ENCODE results near the gene LRRC14B. TPM values are rescaled to one million over a fixed set of nuclear protein-coding genes. Genes with fewer than 3 reads are reported as not detected.

Gene LRRC14B
- total RNA-seq, 1 donor from 2014 or later: not detected

GRCh38 chr5:170971-171800 lies 20.1 kb upstream of the LRRC14B start:
- H3K36me3 ChIP-seq: no peaks in the 10 kb centered on the region
- no peak overlapping the region for H3K4me3 ChIP-seq
- no peak overlapping the region for H3K9ac ChIP-seq
- Mint-ChIP-seq H3K27ac (peak overlapping the region; percentile 76), H3K27me3 (ENCODE audit: insufficient read depth, low read depth) (peaks cover 9% of the 10 kb centered on the region), H3K36me3 (peaks cover 13% of the 10 kb centered on the region), H3K4me3 (peak overlapping the region; percentile 33), H3K9me3 (no peaks in the 10 kb centered on the region), H3K4me1 (peaks cover 33% of the 10 kb centered on the region)
- no peaks in the 10 kb centered on the region for H3K4me1 ChIP-seq
- no peak overlapping the region for H3K4me2 ChIP-seq
- no peak overlapping the region for H3K27ac ChIP-seq
- DNase-seq (ENCODE audit: low spot score): no peak
- no peaks in the 10 kb centered on the region for H4K20me1 ChIP-seq (ENCODE audit: low read depth)
- no peaks in the 10 kb centered on the region for H3K79me2 ChIP-seq (ENCODE audit: low read depth)
- TF ChIP-seq EZH2phosphoT487 (IDR thresholded peaks at IDR 0.05) (no peak), EZH2 (IDR thresholded peaks at IDR 0.05) (no peak), CTCF (IDR thresholded peaks at IDR 0.05) (no peak)
- H3K9me3 ChIP-seq (ENCODE audit: low read depth): no peaks in the 10 kb centered on the region
- no peaks in the 10 kb centered on the region for H3K27me3 ChIP-seq
- H3F3A ChIP-seq (ENCODE audit: low read depth): peaks cover 8% of the 10 kb centered on the region
- H2AFZ ChIP-seq (replicated peaks): no peak overlapping the region

- Mint-ChIP-seq H3K9me3 (no peaks in the 10 kb centered on the region), H3K4me1 (peaks cover 32% of the 10 kb centered on the region)
- DNase-seq (ENCODE audit: low spot score): no peak
These were observed 19.4 kb upstream of the LRRC14B start for GRCh38 chr5:171801-172331.

GRCh38 chr5:172421-172820 lies 18.9 kb upstream of the LRRC14B start:
- Histone ChIP-seq H3K4me3 (no peak overlapping the region), H4K20me1 (ENCODE audit: low read depth) (no peaks in the 10 kb centered on the region), H3F3A (ENCODE audit: low read depth) (no peaks in the 10 kb centered on the region), H3K36me3 (no peaks in the 10 kb centered on the region), H3K4me1 (no peaks in the 10 kb centered on the region), H3K27ac (no peak overlapping the region), H2AFZ (replicated peaks) (no peak overlapping the region), H3K27me3 (no peaks in the 10 kb centered on the region), H3K79me2 (ENCODE audit: low read depth) (no peaks in the 10 kb centered on the region), H3K9me3 (ENCODE audit: low read depth) (no peaks in the 10 kb centered on the region), H3K4me2 (no peak overlapping the region), H3K9ac (no peak overlapping the region)
- no peak overlapping the region for H3K27ac Mint-ChIP-seq
- no peaks in the 10 kb centered on the region for H3K9me3 Mint-ChIP-seq
- peaks cover 13% of the 10 kb centered on the region for H3K36me3 Mint-ChIP-seq
- no peak for DNase-seq (ENCODE audit: low spot score)
- no peak overlapping the region for H3K4me3 Mint-ChIP-seq
- peaks cover 4% of the 10 kb centered on the region for H3K27me3 Mint-ChIP-seq (ENCODE audit: insufficient read depth, low read depth)
- TF ChIP-seq CTCF (IDR thresholded peaks at IDR 0.05): no peak
- TF ChIP-seq EZH2 (IDR thresholded peaks at IDR 0.05): no peak
- no peak for TF ChIP-seq EZH2phosphoT487 (IDR thresholded peaks at IDR 0.05)
- peaks cover 31% of the 10 kb centered on the region for H3K4me1 Mint-ChIP-seq

More at GRCh38 chr5:171801-172331, 19.4 kb upstream of the LRRC14B start:
- H3K36me3 Mint-ChIP-seq: peaks cover 13% of the 10 kb centered on the region
- H3K27ac ChIP-seq: no peak overlapping the region
- no peak overlapping the region for H3K4me2 ChIP-seq
- TF ChIP-seq CTCF (IDR thresholded peaks at IDR 0.05) (no peak), EZH2 (IDR thresholded peaks at IDR 0.05) (no peak), EZH2phosphoT487 (IDR thresholded peaks at IDR 0.05) (no peak)
- H3K27me3 Mint-ChIP-seq (ENCODE audit: insufficient read depth, low read depth): peaks cover 6% of the 10 kb centered on the region
- peaks cover 5% of the 10 kb centered on the region for H3F3A ChIP-seq (ENCODE audit: low read depth)
- H4K20me1 ChIP-seq (ENCODE audit: low read depth): no peaks in the 10 kb centered on the region
- no peak overlapping the region for H3K9ac ChIP-seq
- H3K4me3 Mint-ChIP-seq: no peak overlapping the region
- no peaks in the 10 kb centered on the region for H3K4me1 ChIP-seq
- H3K4me3 ChIP-seq: no peak overlapping the region
- no peak overlapping the region for H3K27ac Mint-ChIP-seq
- no peaks in the 10 kb centered on the region for H3K27me3 ChIP-seq
- H3K36me3 ChIP-seq: no peaks in the 10 kb centered on the region
- H2AFZ ChIP-seq (replicated peaks): no peak overlapping the region
- H3K9me3 ChIP-seq (ENCODE audit: low read depth): no peaks in the 10 kb centered on the region
- H3K79me2 ChIP-seq (ENCODE audit: low read depth): no peaks in the 10 kb centered on the region

Data from neural progenitor cell (in vitro differentiated cells).